GM12864 (cell line): ENCODE measurements around the gene IP6K3.

Source experiments
- DNase-seq: peaks from one replicate; pipeline ENCODE4 v3.0.0-alpha.2; 2011; ENCODE audit warnings: low read depth
- H3K4me3 ChIP-seq: 2 replicates; pipeline ENCODE4 v1.5.1; 2011; ENCODE audit warnings: mild to moderate bottlenecking, low read depth, low read length, control low read depth
- CTCF ChIP-seq: IDR thresholded peaks from 2 replicates; pipeline ENCODE4 v1.5.1; 2011; ENCODE audit warnings: low read depth, mild to moderate bottlenecking, moderate library complexity, low read length, control low read depth, inconsistent platforms; ENCODE audit errors: missing control alignments

Gene IP6K3

GRCh38 chr6:33759887-33760629, 13.4 kb upstream of the IP6K3 start:
- DNase-seq, result no peak
- no peak for TF ChIP-seq CTCF
- H3K4me3 ChIP-seq, result no peak overlapping the region

DNA sequence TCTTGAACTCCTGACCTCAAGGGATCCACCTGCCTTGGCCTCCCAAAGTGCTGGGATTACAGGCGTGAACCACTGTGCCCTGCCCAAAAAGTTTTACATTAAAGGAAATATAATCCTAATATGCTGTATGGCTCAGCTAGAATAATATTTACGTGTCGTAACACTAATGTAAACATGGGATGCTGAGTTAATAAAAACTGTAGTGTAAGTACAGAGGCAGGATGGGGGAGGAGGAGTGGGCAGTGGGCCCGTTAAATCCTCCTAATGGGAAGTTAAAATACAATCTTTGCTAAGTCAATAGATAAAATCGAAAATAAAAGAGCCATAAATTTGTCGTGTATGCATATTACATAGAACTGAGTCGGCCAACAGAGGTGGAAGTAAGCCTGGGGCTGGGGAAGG, 12.1 kb upstream of the IP6K3 start:
- DNase-seq, result no peak
- no peak for TF ChIP-seq CTCF
- H3K4me3 ChIP-seq, result no peak overlapping the region

DNA sequence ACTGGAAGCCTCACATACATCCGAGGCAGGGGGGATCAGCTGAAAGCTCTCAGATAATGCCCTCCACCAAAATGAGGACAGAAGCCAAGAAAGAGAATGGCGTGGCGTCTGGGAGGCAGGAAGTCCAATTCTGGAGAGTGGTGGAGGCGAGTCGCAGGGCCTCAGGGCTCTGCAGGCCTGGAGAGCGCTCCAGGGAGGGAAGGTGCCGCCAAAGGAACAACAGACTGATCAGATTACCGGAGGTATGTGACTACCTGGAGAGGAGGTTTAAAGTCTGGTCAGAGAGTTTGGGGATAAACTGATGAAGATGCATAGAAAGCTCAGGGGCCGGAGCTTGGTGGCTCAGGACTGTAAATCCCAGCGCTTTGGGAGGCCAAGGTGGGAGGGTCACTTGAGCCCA, 11.2 kb upstream of the IP6K3 start:
- TF ChIP-seq CTCF, result no peak
- DNase-seq, result no peak
- no peak overlapping the region for H3K4me3 ChIP-seq

GRCh38 chr6:33757113-33757512, 10.4 kb upstream of the IP6K3 start:
- no peak overlapping the region for H3K4me3 ChIP-seq
- no peak for DNase-seq
- no peak for TF ChIP-seq CTCF

GRCh38 chr6:33756211-33756954, 9.7 kb upstream of the IP6K3 start:
- no peak for DNase-seq
- no peak for TF ChIP-seq CTCF
- H3K4me3 ChIP-seq, result no peak overlapping the region

GRCh38 chr6:33755070-33755869, 8.6 kb upstream of the IP6K3 start:
- H3K4me3 ChIP-seq, result no peak overlapping the region
- TF ChIP-seq CTCF, result no peak
- DNase-seq, result no peak
